NB4 (cell line): ENCODE measurements around the gene AKT1S1.

ENCODE experiments used
- DNase-seq: peaks from one replicate; pipeline ENCODE4 v3.0.0; 2010; ENCODE audit warnings: low read depth
- H3K4me3 ChIP-seq: one replicate; pipeline ENCODE4 v1.5.1; 2011; ENCODE audit warnings: mild to moderate bottlenecking, low read depth, low read length, moderate library complexity
- CTCF ChIP-seq: IDR thresholded peaks from one replicate; pipeline ENCODE4 v1.5.1; 2012; ENCODE audit warnings: low read depth, low read length
- MAX ChIP-seq: IDR thresholded peaks from 2 replicates; pipeline ENCODE4 v1.6.1; 2011; ENCODE audit warnings: low read depth, low read length
- MYC ChIP-seq: IDR thresholded peaks from 2 replicates; pipeline ENCODE4 v1.6.1; 2011; ENCODE audit warnings: low read depth, low read length
- POLR2A ChIP-seq: IDR thresholded peaks from 2 replicates; pipeline ENCODE4 v1.6.1; 2011; ENCODE audit warnings: mild to moderate bottlenecking; ENCODE audit not compliant: insufficient read length; ENCODE audit errors: extremely low read depth

Gene AKT1S1

DNA sequence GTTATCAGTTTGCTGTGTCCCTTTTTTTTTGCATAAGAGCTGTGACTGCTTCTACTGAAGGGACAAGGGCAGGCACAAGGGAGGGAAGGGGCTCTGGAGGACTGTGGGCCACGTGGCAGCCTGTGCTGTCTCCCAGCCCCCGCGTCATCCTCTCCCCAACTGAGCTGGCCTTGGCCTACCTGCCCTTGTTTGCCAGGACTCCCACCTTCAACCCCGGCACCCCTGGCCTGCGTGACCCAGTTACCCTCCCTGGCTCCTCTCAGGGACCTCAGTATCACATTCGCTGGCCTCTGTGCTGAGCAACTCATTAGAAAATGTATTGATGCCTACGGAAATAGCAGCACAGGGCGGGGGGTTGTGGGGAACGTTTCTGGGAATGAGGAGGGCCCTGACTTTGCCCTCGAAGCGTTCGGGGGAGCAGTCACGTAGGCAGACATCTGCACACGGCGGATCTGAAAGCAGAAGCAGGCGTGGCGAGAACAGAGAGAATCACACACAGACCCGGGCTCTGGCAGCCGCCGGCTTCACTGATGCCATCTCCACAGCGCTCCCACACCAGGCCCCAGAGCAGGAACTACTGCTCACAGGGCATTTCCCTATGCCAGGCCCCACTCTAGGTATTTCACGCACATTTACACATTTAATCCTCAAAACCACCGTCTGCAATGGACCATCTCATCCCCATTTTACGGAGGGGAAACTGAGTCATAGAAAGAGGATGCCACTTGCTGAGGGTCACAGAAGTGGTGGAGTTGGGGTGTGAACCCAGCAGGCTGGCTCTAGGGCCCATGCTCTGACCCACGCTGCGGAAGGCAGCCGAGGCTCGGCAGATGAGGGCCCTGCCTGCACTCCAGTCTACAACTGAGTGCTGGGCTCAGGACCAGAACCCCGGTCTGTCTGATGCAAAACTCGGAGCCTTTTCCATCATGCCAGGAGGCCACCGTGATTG, 46.2 kb upstream of the AKT1S1 start:
- H3K4me3 ChIP-seq: no peak overlapping the region
- DNase-seq: no peak
- TF ChIP-seq CTCF (no peak), POLR2A (no peak)

DNA sequence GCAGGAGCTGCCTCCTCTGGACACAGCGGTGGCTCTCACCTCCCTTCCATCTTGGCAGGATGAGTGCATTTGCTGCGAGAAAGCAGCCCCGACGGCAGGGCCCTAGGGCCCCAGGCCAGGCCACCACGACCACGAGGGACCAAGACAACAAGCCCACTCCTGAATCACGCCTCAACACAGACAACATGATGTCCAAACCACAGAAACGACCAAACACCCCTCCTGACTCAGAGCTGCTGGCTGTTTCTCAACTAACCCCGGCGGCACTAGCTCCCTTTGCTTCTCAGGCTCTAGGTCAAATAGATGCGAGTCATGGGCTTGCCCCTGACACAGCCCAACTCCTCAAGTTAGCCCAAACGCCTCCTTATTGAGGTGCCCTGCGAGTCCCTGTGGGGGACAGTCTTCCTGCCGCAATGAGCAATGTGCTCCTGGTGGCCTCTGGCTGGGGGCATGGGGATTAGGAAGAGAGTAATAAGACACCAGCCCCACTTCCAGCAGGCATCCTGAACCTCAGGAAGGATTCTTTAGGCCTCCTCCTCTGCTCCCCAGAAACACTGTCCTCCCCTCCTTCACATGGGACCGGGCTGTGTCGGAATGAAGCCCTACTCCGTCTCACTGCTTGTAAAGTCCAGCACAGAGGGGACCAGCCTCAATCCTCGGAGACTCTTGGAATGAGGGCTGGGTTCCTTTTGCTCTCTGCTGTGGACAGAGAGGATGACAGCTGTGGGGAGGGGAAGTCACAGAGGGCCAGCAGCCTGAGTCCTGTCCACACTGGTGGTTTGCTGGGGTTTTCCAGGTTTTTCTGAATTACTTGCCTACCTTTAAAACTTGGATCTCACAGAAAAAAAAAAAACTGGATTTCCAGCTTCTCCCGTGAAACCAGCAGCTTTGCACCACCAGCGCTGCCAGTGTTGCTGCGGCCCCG, 45.0 kb upstream of the AKT1S1 start:
- H3K4me3 ChIP-seq: no peak overlapping the region
- TF ChIP-seq POLR2A (peak; percentile 10), CTCF (no peak)
- peak; percentile 72 for DNase-seq

DNA sequence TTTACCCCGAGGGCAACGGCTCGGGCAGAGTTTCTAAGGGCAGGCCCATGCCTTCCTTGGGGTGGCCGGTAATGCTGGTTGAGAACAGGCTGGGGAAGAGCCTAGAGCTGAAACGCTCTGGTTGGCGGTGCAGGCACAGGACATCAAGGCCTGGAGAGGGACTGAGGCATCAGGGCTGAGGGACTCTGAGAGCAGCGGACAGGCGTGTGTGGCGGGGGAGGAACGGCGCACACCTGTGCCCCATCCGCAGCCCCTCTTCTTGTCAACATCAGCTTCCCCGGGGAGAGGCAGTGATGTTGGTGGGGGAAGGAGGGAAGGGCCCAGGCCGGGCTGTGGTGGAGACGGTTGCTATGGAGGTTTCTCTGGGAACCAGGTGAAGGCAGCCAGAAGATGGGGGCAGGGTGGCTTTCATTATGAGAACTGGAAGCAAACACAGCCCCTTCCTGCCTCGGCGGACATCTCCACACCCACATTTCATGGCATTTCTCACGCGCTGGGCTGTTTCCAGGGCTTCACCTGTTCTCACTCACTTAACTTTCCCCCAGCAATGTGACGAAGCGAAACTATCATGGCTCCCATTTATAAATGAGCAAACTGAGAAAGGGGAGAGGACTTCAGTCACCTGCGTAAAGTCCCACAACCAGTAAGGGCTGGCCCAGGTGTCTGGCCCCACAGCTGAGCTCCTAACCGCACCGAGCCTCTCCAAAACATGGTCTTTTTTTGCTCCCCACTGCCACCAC, 43.6 kb upstream of the AKT1S1 start:
- DNase-seq: no peak
- no peak overlapping the region for H3K4me3 ChIP-seq
- no peak for TF ChIP-seq CTCF
- TF ChIP-seq POLR2A: no peak
- TF ChIP-seq MAX: no peak
- TF ChIP-seq MYC: no peak

GRCh38 chr19:49918089-49918488, 40.9 kb upstream of the AKT1S1 start:
- DNase-seq: no peak
- TF ChIP-seq MAX (no peak), MYC (no peak), POLR2A (no peak)
- H3K4me3 ChIP-seq: no peak overlapping the region

GRCh38 chr19:49916839-49917733, 39.9 kb upstream of the AKT1S1 start:
- no peak overlapping the region for H3K4me3 ChIP-seq
- peak; percentile 70 for DNase-seq
- TF ChIP-seq POLR2A (no peak), CTCF (peak; percentile 20), MYC (no peak), MAX (no peak)
